HepG2 (cell line): ENCODE measurements around the gene EIF1. TPM values are rescaled to one million over a fixed set of nuclear protein-coding genes. Genes with fewer than 3 reads are reported as not detected.

Experiments
- BHLHE40 ChIP-seq: IDR thresholded peaks from 2 replicates; pipeline ENCODE4 v1.6.1; 2011; ENCODE audit warnings: low read length, improper control_type of control experiment
- CEBPG ChIP-seq: IDR thresholded peaks from 2 replicates; pipeline ENCODE4 v1.6.1; 2016
- HDAC2 ChIP-seq: sonication (generic); formaldehyde crosslinking; IDR thresholded peaks from 2 replicates; pipeline ENCODE4 v1.4.0; 2020; ENCODE audit warnings: missing genetic modification reagents
- KDM5A ChIP-seq: fragments of 200-600 bp; sonication (generic); IDR thresholded peaks from 2 replicates; pipeline ENCODE4 v1.7.0; 2018; ENCODE audit warnings: antibody characterized with exemption, mild to moderate bottlenecking, low read length, borderline replicate concordance
- MIER3 ChIP-seq: IDR thresholded peaks from 2 replicates; pipeline ENCODE4 v1.6.1; 2016; ENCODE audit warnings: missing compliant biosample characterization, borderline replicate concordance
- NFIC ChIP-seq: IDR thresholded peaks from 2 replicates; pipeline ENCODE4 v1.6.1; 2012; ENCODE audit warnings: mild to moderate bottlenecking, low read length, inconsistent platforms
- NFRKB ChIP-seq: fragments of 450-650 bp; IDR thresholded peaks from 2 replicates; pipeline ENCODE4 v1.6.1; 2017
- NR2F6 ChIP-seq, 2 experiments: IDR thresholded peaks; 2 replicates each; pipeline ENCODE4 v1.6.1; 2016; ENCODE audit warnings: antibody characterized with exemption in 1 of 2, mild to moderate bottlenecking in 1 of 2
- RBM22 ChIP-seq: fragments of 200-400 bp; formaldehyde crosslinking; optimal IDR thresholded peaks from 2 replicates; pipeline ENCODE3; 2017; ENCODE audit warnings: mild to moderate bottlenecking, low read length, moderate library complexity
- SAP130 ChIP-seq: IDR thresholded peaks from 2 replicates; pipeline ENCODE4 v1.6.1; 2016; ENCODE audit warnings: low read depth
- TEAD3 ChIP-seq: optimal IDR thresholded peaks from 2 replicates; pipeline ENCODE3; 2016; ENCODE audit warnings: borderline replicate concordance
- ZNF17 ChIP-seq: sonication (generic); formaldehyde crosslinking; IDR thresholded peaks from 2 replicates; pipeline ENCODE4 v1.5.0; 2020; ENCODE audit warnings: mild to moderate bottlenecking, missing genetic modification reagents
- ZNF33A ChIP-seq: sonication (generic); formaldehyde crosslinking; IDR thresholded peaks from 2 replicates; pipeline ENCODE4 v1.5.1; 2020; ENCODE audit warnings: missing genetic modification reagents, mild to moderate bottlenecking, moderate library complexity, borderline replicate concordance
- ZNF441 ChIP-seq: sonication (generic); formaldehyde crosslinking; IDR thresholded peaks from 2 replicates; pipeline ENCODE4 v1.7.0; 2021; ENCODE audit warnings: missing genetic modification reagents, borderline replicate concordance
- ZNF501 ChIP-seq: sonication (generic); formaldehyde crosslinking; IDR thresholded peaks from 2 replicates; pipeline ENCODE4 v1.5.1; 2020; ENCODE audit warnings: mild to moderate bottlenecking, moderate library complexity, missing genetic modification reagents
- ZNF607 ChIP-seq: sonication (generic); formaldehyde crosslinking; IDR thresholded peaks from 2 replicates; pipeline ENCODE4 v1.5.1; 2020; ENCODE audit warnings: missing genetic modification reagents, mild to moderate bottlenecking, borderline replicate concordance
- polyA plus RNA-seq, 8 experiments: library from polyadenylated mRNA; depleted of rRNA in 3 of 8; stranded (reverse) in 7 of 8; unstranded in 1 of 8; fragments of >200 nt; fragmentation: Illumina TruSeq in 4 of 8; extraction: Trizol in 4 of 8; gene quantifications; 2 replicates each; pipeline versions ENCODE4 v1.2.1 to v1.2.3, GENCODE V29; 2011 to 2016; ENCODE audit warnings: low read depth in 4 of 8, missing spikeins in 1 of 8, mixed read lengths in 1 of 8; ENCODE audit not compliant: insufficient read depth in 1 of 8
- total RNA-seq, 5 experiments: library from RNA; depleted of rRNA; stranded (reverse); fragments of >200 nt; fragmentation: Illumina TruSeq; extraction: Trizol; gene quantifications; 2 replicates each; pipeline ENCODE4 v1.2.3, GENCODE V29; 2016; ENCODE audit warnings: low read depth in 1 of 5
- TF ChIP-seq, protein P1 (sequence below): sonication (generic); formaldehyde crosslinking; IDR thresholded peaks from 2 replicates; pipeline ENCODE4 v1.5.0; 2020; ENCODE audit warnings: missing genetic modification reagents, mild to moderate bottlenecking, borderline replicate concordance
- TF ChIP-seq, protein P2 (sequence below): sonication (generic); formaldehyde crosslinking; IDR thresholded peaks from 2 replicates; pipeline ENCODE4 v1.4.0; 2020; ENCODE audit warnings: missing genetic modification reagents
- TF ChIP-seq, protein P3 (sequence below), 2 experiments: fragments of 450-650 bp in 1 of 2; sonication (generic) in 1 of 2; formaldehyde crosslinking; IDR thresholded peaks; 2 replicates each; pipeline versions ENCODE4 v1.5.0 to v1.8.0; 2020 to 2022; ENCODE audit warnings: mild to moderate bottlenecking in 1 of 2, missing genetic modification reagents in 1 of 2
- TF ChIP-seq, protein P4 (sequence below): sonication (generic); formaldehyde crosslinking; IDR thresholded peaks from 2 replicates; pipeline ENCODE4 v1.5.0; 2020; ENCODE audit warnings: mild to moderate bottlenecking, missing genetic modification reagents, moderate library complexity
- TF ChIP-seq, protein P5 (sequence below): sonication (generic); formaldehyde crosslinking; IDR thresholded peaks from 2 replicates; pipeline ENCODE4 v1.4.0; 2020; ENCODE audit warnings: missing genetic modification reagents
- TF ChIP-seq, protein P6 (sequence below): sonication (generic); formaldehyde crosslinking; IDR thresholded peaks from 2 replicates; pipeline ENCODE4 v1.5.0; 2020; ENCODE audit warnings: missing genetic modification reagents

The EIF1 gene
- total and polyA plus RNA-seq, 2 of the 13 experiments (the other 11 are each of a cell fraction or from before 2014, with no cell fraction given) = 147 to 517 TPM

DNA sequence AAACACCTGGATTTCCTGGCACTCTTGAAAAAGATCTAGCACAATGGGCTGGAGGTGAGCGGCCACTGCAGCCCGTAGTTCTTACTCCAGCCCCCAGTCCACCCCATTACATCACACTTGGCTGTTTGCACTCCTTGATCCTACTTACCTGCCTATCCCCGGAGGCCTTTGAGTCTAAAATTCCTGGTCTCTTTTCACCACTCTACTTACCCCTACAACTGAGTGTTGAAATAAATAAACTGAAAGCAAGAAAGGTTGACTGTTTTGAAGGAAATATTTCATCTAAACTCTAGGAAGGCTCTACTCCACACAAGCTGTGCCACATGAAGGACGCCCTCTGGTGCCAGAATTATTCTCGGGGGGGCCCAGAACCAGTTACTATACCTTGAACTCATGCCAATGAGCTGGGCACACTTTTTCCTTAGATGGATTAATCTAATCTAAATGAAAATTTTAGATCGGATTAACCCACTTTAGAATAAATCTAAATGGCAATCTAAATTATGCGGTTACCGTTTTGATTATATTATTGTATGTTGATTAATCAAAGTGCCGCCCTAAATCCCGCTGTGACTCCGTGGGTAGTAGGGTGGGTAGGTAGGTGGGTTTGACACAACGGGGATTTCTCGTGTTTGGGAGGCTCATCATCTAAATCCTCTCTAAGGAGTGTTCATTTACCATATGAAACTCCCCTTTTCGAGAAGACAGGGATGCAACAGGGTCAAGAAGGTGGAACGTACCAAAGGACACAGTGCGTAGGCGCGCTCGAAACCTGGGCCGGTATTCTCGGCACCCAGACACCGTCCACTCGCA lies 651 bp upstream of the EIF1 start (continued):
- TF ChIP-seq, protein P1, sequence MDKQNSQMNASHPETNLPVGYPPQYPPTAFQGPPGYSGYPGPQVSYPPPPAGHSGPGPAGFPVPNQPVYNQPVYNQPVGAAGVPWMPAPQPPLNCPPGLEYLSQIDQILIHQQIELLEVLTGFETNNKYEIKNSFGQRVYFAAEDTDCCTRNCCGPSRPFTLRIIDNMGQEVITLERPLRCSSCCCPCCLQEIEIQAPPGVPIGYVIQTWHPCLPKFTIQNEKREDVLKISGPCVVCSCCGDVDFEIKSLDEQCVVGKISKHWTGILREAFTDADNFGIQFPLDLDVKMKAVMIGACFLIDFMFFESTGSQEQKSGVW (CRISPR knock-in tag) = 0 out of 2 replicates have a peak, but pooled peaks have one; percentile 53
- TF ChIP-seq NFRKB (no peak), RBM22 (peak; percentile 20), ZNF607 (CRISPR knock-in tag) (0 out of 2 replicates have a peak, but pooled peaks have one; percentile 35), ZNF501 (CRISPR knock-in tag) (no peak), SAP130 (peak; percentile 51), HDAC2 (CRISPR knock-in tag) (0 out of 2 replicates have a peak, but pooled peaks have one; percentile 14), CEBPG (CRISPR knock-in tag) (peak; percentile 71), TEAD3 (CRISPR knock-in tag) (peak; percentile 49), BHLHE40 (peak; percentile 14; the same call in 1 of the 2 replicates), NFIC (0 out of 2 replicates have a peak, but pooled peaks have one; percentile 41), MIER3 (CRISPR knock-in tag) (peak; percentile 10; the same call in 1 of the 2 replicates), NR2F6 (IDR thresholded peaks at IDR 0.05) (no peak; the same call in 1 of the 2 replicates), NR2F6 (CRISPR knock-in tag; IDR thresholded peaks at IDR 0.05) (0 out of 2 replicates have a peak, but pooled peaks have one; percentile 10), ZNF441 (CRISPR knock-in tag) (0 out of 2 replicates have a peak, but pooled peaks have one; percentile 8), ZNF17 (peak; percentile 74; the same call in 1 of the 2 replicates), KDM5A (no peak), ZNF33A (CRISPR knock-in tag) (0 out of 2 replicates have a peak, but pooled peaks have one; percentile 40)
- TF ChIP-seq, protein P2, sequence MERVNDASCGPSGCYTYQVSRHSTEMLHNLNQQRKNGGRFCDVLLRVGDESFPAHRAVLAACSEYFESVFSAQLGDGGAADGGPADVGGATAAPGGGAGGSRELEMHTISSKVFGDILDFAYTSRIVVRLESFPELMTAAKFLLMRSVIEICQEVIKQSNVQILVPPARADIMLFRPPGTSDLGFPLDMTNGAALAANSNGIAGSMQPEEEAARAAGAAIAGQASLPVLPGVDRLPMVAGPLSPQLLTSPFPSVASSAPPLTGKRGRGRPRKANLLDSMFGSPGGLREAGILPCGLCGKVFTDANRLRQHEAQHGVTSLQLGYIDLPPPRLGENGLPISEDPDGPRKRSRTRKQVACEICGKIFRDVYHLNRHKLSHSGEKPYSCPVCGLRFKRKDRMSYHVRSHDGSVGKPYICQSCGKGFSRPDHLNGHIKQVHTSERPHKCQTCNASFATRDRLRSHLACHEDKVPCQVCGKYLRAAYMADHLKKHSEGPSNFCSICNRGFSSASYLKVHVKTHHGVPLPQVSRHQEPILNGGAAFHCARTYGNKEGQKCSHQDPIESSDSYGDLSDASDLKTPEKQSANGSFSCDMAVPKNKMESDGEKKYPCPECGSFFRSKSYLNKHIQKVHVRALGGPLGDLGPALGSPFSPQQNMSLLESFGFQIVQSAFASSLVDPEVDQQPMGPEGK (CRISPR knock-in tag) = peak; percentile 93
- TF ChIP-seq, protein P3, sequence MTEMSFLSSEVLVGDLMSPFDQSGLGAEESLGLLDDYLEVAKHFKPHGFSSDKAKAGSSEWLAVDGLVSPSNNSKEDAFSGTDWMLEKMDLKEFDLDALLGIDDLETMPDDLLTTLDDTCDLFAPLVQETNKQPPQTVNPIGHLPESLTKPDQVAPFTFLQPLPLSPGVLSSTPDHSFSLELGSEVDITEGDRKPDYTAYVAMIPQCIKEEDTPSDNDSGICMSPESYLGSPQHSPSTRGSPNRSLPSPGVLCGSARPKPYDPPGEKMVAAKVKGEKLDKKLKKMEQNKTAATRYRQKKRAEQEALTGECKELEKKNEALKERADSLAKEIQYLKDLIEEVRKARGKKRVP (CRISPR knock-in tag; IDR thresholded peaks at IDR 0.05) = peak in 1 of 2 experiments; percentile 61; a peak in 2 of 4 replicates
- TF ChIP-seq, protein P4, sequence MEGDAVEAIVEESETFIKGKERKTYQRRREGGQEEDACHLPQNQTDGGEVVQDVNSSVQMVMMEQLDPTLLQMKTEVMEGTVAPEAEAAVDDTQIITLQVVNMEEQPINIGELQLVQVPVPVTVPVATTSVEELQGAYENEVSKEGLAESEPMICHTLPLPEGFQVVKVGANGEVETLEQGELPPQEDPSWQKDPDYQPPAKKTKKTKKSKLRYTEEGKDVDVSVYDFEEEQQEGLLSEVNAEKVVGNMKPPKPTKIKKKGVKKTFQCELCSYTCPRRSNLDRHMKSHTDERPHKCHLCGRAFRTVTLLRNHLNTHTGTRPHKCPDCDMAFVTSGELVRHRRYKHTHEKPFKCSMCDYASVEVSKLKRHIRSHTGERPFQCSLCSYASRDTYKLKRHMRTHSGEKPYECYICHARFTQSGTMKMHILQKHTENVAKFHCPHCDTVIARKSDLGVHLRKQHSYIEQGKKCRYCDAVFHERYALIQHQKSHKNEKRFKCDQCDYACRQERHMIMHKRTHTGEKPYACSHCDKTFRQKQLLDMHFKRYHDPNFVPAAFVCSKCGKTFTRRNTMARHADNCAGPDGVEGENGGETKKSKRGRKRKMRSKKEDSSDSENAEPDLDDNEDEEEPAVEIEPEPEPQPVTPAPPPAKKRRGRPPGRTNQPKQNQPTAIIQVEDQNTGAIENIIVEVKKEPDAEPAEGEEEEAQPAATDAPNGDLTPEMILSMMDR (CRISPR knock-in tag) = peak; percentile 69
- TF ChIP-seq, protein P5, sequence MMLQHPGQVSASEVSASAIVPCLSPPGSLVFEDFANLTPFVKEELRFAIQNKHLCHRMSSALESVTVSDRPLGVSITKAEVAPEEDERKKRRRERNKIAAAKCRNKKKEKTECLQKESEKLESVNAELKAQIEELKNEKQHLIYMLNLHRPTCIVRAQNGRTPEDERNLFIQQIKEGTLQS (CRISPR knock-in tag) = 0 out of 2 replicates have a peak, but pooled peaks have one; percentile 27
- TF ChIP-seq, protein P6, sequence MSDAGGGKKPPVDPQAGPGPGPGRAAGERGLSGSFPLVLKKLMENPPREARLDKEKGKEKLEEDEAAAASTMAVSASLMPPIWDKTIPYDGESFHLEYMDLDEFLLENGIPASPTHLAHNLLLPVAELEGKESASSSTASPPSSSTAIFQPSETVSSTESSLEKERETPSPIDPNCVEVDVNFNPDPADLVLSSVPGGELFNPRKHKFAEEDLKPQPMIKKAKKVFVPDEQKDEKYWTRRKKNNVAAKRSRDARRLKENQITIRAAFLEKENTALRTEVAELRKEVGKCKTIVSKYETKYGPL = 0 out of 2 replicates have a peak, but pooled peaks have one; percentile 47
